H9 (cell line): ENCODE results near the gene IP6K2. TPM values are rescaled to one million over a fixed set of nuclear protein-coding genes. Genes with fewer than 3 reads are reported as not detected.
A peak's percentile ranks its signal among the peaks of the same experiment; 100 is the strongest.

Source experiments
- DNase-seq: peaks from one replicate; pipeline ENCODE4 v3.0.0-alpha.2; 2017
- H2AFZ ChIP-seq: one replicate; pipeline ENCODE4 v1.6.1; 2013; ENCODE audit warnings: mild to moderate bottlenecking, low read length, control low read depth, moderate library complexity
- H2AK5ac ChIP-seq: 2 replicates; pipeline ENCODE4 v1.6.1; 2013; ENCODE audit warnings: low read length, control low read depth, mixed read lengths; ENCODE audit not compliant: insufficient read length
- H2BK120ac ChIP-seq: one replicate; pipeline ENCODE4 v1.6.1; 2013; ENCODE audit warnings: low read depth, mild to moderate bottlenecking, low read length, control low read depth, inconsistent platforms; ENCODE audit not compliant: poor library complexity, severe bottlenecking
- H2BK12ac ChIP-seq: 2 replicates; pipeline ENCODE4 v1.6.1; 2013; ENCODE audit warnings: low read length, control low read depth, mixed read lengths, low read depth; ENCODE audit not compliant: insufficient read length
- H2BK15ac ChIP-seq: 2 replicates; pipeline ENCODE4 v1.6.1; 2013; ENCODE audit warnings: low read depth, low read length, control low read depth
- H2BK20ac ChIP-seq: one replicate; pipeline ENCODE4 v1.6.1; 2013; ENCODE audit warnings: low read depth, mild to moderate bottlenecking, low read length, control low read depth, inconsistent platforms; ENCODE audit not compliant: poor library complexity, severe bottlenecking
- H2BK5ac ChIP-seq: 2 replicates; pipeline ENCODE4 v1.6.1; 2013; ENCODE audit warnings: low read length, control low read depth, mixed read lengths; ENCODE audit not compliant: insufficient read length
- H3K14ac ChIP-seq: 2 replicates; pipeline ENCODE4 v1.6.1; 2013; ENCODE audit warnings: low read length, control low read depth; ENCODE audit not compliant: insufficient read depth
- H3K18ac ChIP-seq: 2 replicates; pipeline ENCODE4 v1.6.1; 2013; ENCODE audit warnings: low read depth, mild to moderate bottlenecking, mixed read lengths, low read length, control low read depth; ENCODE audit not compliant: insufficient read length
- H3K23ac ChIP-seq: 2 replicates; pipeline ENCODE4 v1.6.1; 2013; ENCODE audit warnings: low read length, control low read depth, mixed read lengths, low read depth; ENCODE audit not compliant: insufficient read length
- H3K23me2 ChIP-seq: 2 replicates; pipeline ENCODE4 v1.6.1; 2013; ENCODE audit warnings: low read depth, mild to moderate bottlenecking, mixed read lengths, low read length, control low read depth; ENCODE audit not compliant: insufficient read length, poor library complexity, severe bottlenecking
- H3K27ac ChIP-seq: 2 replicates; pipeline ENCODE4 v1.5.1; 2013; ENCODE audit warnings: low read length, control low read depth, mixed read lengths, low read depth; ENCODE audit not compliant: insufficient read length
- H3K27me3 ChIP-seq: 2 replicates; pipeline ENCODE4 v1.6.1; 2013; ENCODE audit warnings: low read length, control low read depth, inconsistent platforms; ENCODE audit not compliant: insufficient read depth
- H3K4ac ChIP-seq: 2 replicates; pipeline ENCODE4 v1.6.1; 2013; ENCODE audit warnings: low read depth, mild to moderate bottlenecking, control low read depth, inconsistent platforms, low read length, moderate library complexity
- H3K4me1 ChIP-seq: 2 replicates; pipeline ENCODE4 v1.6.1; 2013; ENCODE audit warnings: low read length, control low read depth, inconsistent platforms; ENCODE audit not compliant: insufficient read depth
- H3K4me2 ChIP-seq: 2 replicates; pipeline ENCODE4 v1.6.1; 2013; ENCODE audit warnings: low read length, control low read depth, mixed read lengths; ENCODE audit not compliant: insufficient read length, insufficient read depth
- H3K56ac ChIP-seq: 2 replicates; pipeline ENCODE4 v1.6.1; 2013; ENCODE audit warnings: low read depth, mild to moderate bottlenecking, mixed read lengths, low read length, control low read depth; ENCODE audit not compliant: insufficient read length
- H3K79me1 ChIP-seq: 2 replicates; pipeline ENCODE4 v1.6.1; 2013; ENCODE audit warnings: low read depth, mild to moderate bottlenecking, moderate library complexity, low read length, control low read depth, inconsistent platforms; ENCODE audit not compliant: insufficient read depth, poor library complexity, severe bottlenecking
- H3K79me2 ChIP-seq: 2 replicates; pipeline ENCODE4 v1.6.1; 2013; ENCODE audit warnings: low read length, control low read depth, inconsistent platforms; ENCODE audit not compliant: insufficient read depth
- H3K9ac ChIP-seq: 2 replicates; pipeline ENCODE4 v1.6.1; 2013; ENCODE audit warnings: low read length, control low read depth, mixed read lengths; ENCODE audit not compliant: insufficient read length; ENCODE audit errors: extremely low read depth
- H3K9me3 ChIP-seq: one replicate; pipeline ENCODE4 v1.6.1; 2013; ENCODE audit warnings: low read depth, low read length, inconsistent platforms; ENCODE audit not compliant: control insufficient read depth
- H3T11ph ChIP-seq: one replicate; pipeline ENCODE4 v1.6.1; 2013; ENCODE audit warnings: mild to moderate bottlenecking, low read length, control low read depth, inconsistent platforms
- H4K20me1 ChIP-seq: one replicate; pipeline ENCODE4 v1.6.1; 2013; ENCODE audit not compliant: control insufficient read depth, insufficient read length, insufficient read depth
- H4K5ac ChIP-seq: 2 replicates; pipeline ENCODE4 v1.6.1; 2013; ENCODE audit warnings: low read depth, mild to moderate bottlenecking, mixed read lengths, low read length, control low read depth; ENCODE audit not compliant: insufficient read length
- H4K8ac ChIP-seq: replicated peaks from 2 replicates; pipeline ENCODE4 v1.6.1; 2013; ENCODE audit warnings: low read length, control low read depth, mixed read lengths, low read depth; ENCODE audit not compliant: insufficient read length
- H4K91ac ChIP-seq: 2 replicates; pipeline ENCODE4 v1.6.1; 2013; ENCODE audit warnings: low read depth, mild to moderate bottlenecking, moderate library complexity, mixed read lengths, low read length, control low read depth; ENCODE audit not compliant: insufficient read length
- H3K27ac Mint-ChIP-seq, 3 experiments: 2 replicates in 2 of 3; 3 replicates in 1 of 3; pipeline ENCODE4 v1.8.0; 2020 to 2021; ENCODE audit warnings: mixed read lengths in 3 of 3, mild to moderate bottlenecking in 1 of 3, moderate library complexity in 1 of 3
- H3K27me3 Mint-ChIP-seq: 2 replicates; pipeline ENCODE4 v1.8.0; 2021; ENCODE audit warnings: low read depth, mild to moderate bottlenecking, moderate library complexity, mixed read lengths
- H3K36me3 Mint-ChIP-seq, 3 experiments: 2 replicates in 2 of 3; 3 replicates in 1 of 3; pipeline ENCODE4 v1.8.0; 2020 to 2021; ENCODE audit warnings: low read depth in 3 of 3, mixed read lengths in 3 of 3; ENCODE audit not compliant: insufficient read depth in 1 of 3
- H3K4me1 Mint-ChIP-seq, 2 experiments: 2 replicates each; pipeline ENCODE4 v1.8.0; 2020; ENCODE audit warnings: mixed read lengths in 2 of 2
- H3K4me3 Mint-ChIP-seq, 2 experiments: 2 replicates in 1 of 2; 3 replicates in 1 of 2; pipeline ENCODE4 v1.8.0; 2020 to 2021; ENCODE audit warnings: mild to moderate bottlenecking in 2 of 2, mixed read lengths in 2 of 2, moderate library complexity in 1 of 2
- H3K9me3 Mint-ChIP-seq, 2 experiments: 2 replicates in 1 of 2; 3 replicates in 1 of 2; pipeline ENCODE4 v1.8.0; 2020; ENCODE audit warnings: mild to moderate bottlenecking in 2 of 2, mixed read lengths in 2 of 2, moderate library complexity in 1 of 2
- WGBS: extraction: QIAGEN DNeasy Blood & Tissue Kit; methylation state at CpG from one replicate; pipeline ENCODE4 v1.1.7; 2013; ENCODE audit warnings: missing lambda C conversion rate, low lambda C conversion rate, mixed read lengths; ENCODE audit not compliant: insufficient read length; ENCODE audit errors: extremely low coverage; 5-methylcytosine and 5-hydroxymethylcytosine counted together
- total RNA-seq: library from RNA; stranded (reverse); gene quantifications from 2 replicates; pipeline ENCODE4 v1.2.1, GENCODE V29; 2021
- TF ChIP-seq, protein P1 (sequence below): fragments of 200-600 bp; sonication (generic); conservative IDR thresholded peaks from 3 replicates; pipeline ENCODE4 v1.8.0; 2021; ENCODE audit warnings: antibody characterized with exemption, mild to moderate bottlenecking

Gene IP6K2
- total RNA-seq, 1 experiment from 2014 or later, result 94.7 TPM

DNA sequence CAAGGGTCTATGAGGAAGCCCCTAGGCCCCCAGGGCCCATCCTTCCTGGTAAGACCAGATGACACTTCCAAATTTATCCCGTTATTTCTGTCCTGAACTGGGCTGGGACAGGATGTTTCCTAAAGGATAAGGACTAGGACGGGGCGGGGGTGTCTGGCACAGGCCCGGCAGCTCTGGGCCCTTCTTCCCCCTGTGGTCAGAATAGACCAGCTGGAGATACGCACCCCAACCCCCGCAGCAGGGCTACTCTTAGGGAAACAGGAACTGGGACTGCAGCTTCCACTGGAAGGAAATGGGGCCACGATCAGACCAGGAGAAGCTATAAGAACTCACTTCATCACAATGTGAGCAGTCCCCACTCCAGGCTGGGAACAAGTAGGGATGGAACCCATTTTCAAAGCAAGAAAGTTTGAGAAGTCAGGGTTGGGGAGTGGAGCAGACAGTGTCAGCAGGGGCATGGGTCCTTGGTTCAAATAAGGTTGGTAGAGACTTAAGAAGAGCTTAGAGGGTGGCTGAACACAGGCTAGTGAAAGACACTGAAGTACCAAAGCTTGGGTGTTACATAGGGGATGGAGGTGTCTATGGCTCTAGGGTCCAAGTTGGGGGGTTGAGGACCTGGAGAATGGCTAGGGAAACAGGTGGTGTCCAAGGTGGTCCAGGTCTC is 32.4 kb downstream of the IP6K2 start:
- no peak overlapping the region for H3K18ac ChIP-seq
- no peak overlapping the region for H4K5ac ChIP-seq
- H2BK15ac ChIP-seq, result no peak overlapping the region
- H3T11ph ChIP-seq, result no peak overlapping the region
- H2BK12ac ChIP-seq, result no peak overlapping the region
- peaks cover 8% of the 10 kb centered on the region for H3K23me2 ChIP-seq
- no peak overlapping the region for H3K27ac ChIP-seq
- no peak overlapping the region for H3K4ac ChIP-seq
- peaks cover 17 to 21% of the 10 kb centered on the region in 2 experiments for H3K4me1 Mint-ChIP-seq
- no peak overlapping the region for H3K23ac ChIP-seq
- H2BK5ac ChIP-seq, result no peak overlapping the region
- H4K91ac ChIP-seq, result no peak overlapping the region
- peaks cover 5% of the 10 kb centered on the region; the same call in 1 of the 2 replicates for H3K79me2 ChIP-seq
- DNase-seq, result no peak
- H4K20me1 ChIP-seq, result no peaks in the 10 kb centered on the region
- H3K27me3 Mint-ChIP-seq, result no peaks in the 10 kb centered on the region; the same call in 1 of the 2 replicates
- no CpG with 5 or more reads among the region's 7 CpGs for WGBS
- no peak overlapping the region for H3K14ac ChIP-seq
- H3K79me1 ChIP-seq, result peaks cover 3% of the 10 kb centered on the region
- H3K9me3 ChIP-seq, result no peaks in the 10 kb centered on the region
- peak overlapping the region in 1 of 3 experiments; percentile 6; a peak in 1 of 7 replicates for H3K27ac Mint-ChIP-seq
- no peak overlapping the region for H2BK20ac ChIP-seq
- H3K4me1 ChIP-seq, result peaks cover 4% of the 10 kb centered on the region; the same call in 1 of the 2 replicates
- peak overlapping the region; percentile 58 for H3K4me2 ChIP-seq
- no peak overlapping the region for H2BK120ac ChIP-seq
- TF ChIP-seq, protein P1, sequence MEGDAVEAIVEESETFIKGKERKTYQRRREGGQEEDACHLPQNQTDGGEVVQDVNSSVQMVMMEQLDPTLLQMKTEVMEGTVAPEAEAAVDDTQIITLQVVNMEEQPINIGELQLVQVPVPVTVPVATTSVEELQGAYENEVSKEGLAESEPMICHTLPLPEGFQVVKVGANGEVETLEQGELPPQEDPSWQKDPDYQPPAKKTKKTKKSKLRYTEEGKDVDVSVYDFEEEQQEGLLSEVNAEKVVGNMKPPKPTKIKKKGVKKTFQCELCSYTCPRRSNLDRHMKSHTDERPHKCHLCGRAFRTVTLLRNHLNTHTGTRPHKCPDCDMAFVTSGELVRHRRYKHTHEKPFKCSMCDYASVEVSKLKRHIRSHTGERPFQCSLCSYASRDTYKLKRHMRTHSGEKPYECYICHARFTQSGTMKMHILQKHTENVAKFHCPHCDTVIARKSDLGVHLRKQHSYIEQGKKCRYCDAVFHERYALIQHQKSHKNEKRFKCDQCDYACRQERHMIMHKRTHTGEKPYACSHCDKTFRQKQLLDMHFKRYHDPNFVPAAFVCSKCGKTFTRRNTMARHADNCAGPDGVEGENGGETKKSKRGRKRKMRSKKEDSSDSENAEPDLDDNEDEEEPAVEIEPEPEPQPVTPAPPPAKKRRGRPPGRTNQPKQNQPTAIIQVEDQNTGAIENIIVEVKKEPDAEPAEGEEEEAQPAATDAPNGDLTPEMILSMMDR, result no peak
- no peak overlapping the region for H4K8ac ChIP-seq
- no peak overlapping the region for H3K56ac ChIP-seq
- no peak overlapping the region for H2AK5ac ChIP-seq
- H3K27me3 ChIP-seq, result no peaks in the 10 kb centered on the region
- H3K9ac ChIP-seq, result no peak overlapping the region
- H3K9me3 Mint-ChIP-seq, result no peaks in the 10 kb centered on the region
- H3K36me3 Mint-ChIP-seq, result peaks cover 28 to 65% (median 53%) of the 10 kb centered on the region in 3 experiments; a peak in 6 of 7 replicates
- H2AFZ ChIP-seq, result no peak overlapping the region
- peak overlapping the region; percentile 81 to 93 for H3K4me3 Mint-ChIP-seq
